Measurements from ENCODE around the gene NOLC1. TPM values are rescaled to one million over a fixed set of nuclear protein-coding genes. Genes with fewer than 3 reads are reported as not detected.

Gene NOLC1
- total and polyA plus RNA-seq, 11 donors = 10.1 to 67.5 (median 29.0) TPM

- ATAC-seq (no peak), DNase-seq (no peak)
- H3K4me1 ChIP-seq = peaks cover 0 to 22% (median 9%) of the 10 kb centered on the region in 12 donors
- H3K4me3 ChIP-seq = no peak overlapping the region
- no peaks in the 10 kb centered on the region for H3K27me3 ChIP-seq
- H3K36me3 ChIP-seq = peaks cover 3 to 83% (median 73%) of the 10 kb centered on the region in 9 donors
- intact Hi-C loops (cut with DNase I) = no loop called here
- H3K9me3 ChIP-seq = no peaks in the 10 kb centered on the region
- H3K27ac ChIP-seq = no peak overlapping the region
- TF ChIP-seq CTCF (IDR thresholded peaks at IDR 0.05) = no peak
- TF ChIP-seq POLR2A (IDR thresholded peaks at IDR 0.05) = no peak
- WGBS, 4 donors = 88 to 92% (median 90%) methylated on average over 5 of the region's 5 CpGs
Observed at GRCh38 chr10:102140913-102141540, 11.2 kb upstream of the NOLC1 start.

- Histone ChIP-seq H3K4me1 (peaks cover 0 to 16% (median 3%) of the 10 kb centered on the region in 12 donors), H3K9me3 (no peaks in the 10 kb centered on the region), H3K36me3 (peaks cover 3 to 89% (median 77%) of the 10 kb centered on the region in 9 donors), H3K27me3 (no peaks in the 10 kb centered on the region), H3K4me3 (no peak overlapping the region), H3K27ac (no peak overlapping the region)
- DNase-seq (no peak), ATAC-seq (no peak)
- intact Hi-C loops (cut with DNase I) = no loop called here
- WGBS, 4 donors = 80 to 91% (median 87%) methylated on average over 3 to 4 of the region's 4 CpGs
- TF ChIP-seq CTCF (IDR thresholded peaks at IDR 0.05) (no peak), POLR2A (IDR thresholded peaks at IDR 0.05) (no peak)
Observed at GRCh38 chr10:102141583-102142107, 10.5 kb upstream of the NOLC1 start.

GRCh38 chr10:102146971-102147428, 5.2 kb upstream of the NOLC1 start:
- intact Hi-C loops (cut with DNase I) = no loop called here
- Histone ChIP-seq H3K9me3 (no peaks in the 10 kb centered on the region), H3K4me1 (peaks cover 0 to 19% (median 2%) of the 10 kb centered on the region in 12 donors), H3K4me3 (no peak overlapping the region), H3K27me3 (no peaks in the 10 kb centered on the region), H3K27ac (no peak overlapping the region), H3K36me3 (peaks cover 3 to 83% (median 76%) of the 10 kb centered on the region in 9 donors)
- 92 to 95% (median 94%) methylated on average over 17 of the region's 17 CpGs for WGBS, 4 donors
- DNase-seq (no peak), ATAC-seq (no peak)
- TF ChIP-seq CTCF (IDR thresholded peaks at IDR 0.05) = no peak
- no peak for TF ChIP-seq POLR2A (IDR thresholded peaks at IDR 0.05)

GRCh38 chr10:102147561-102147960, 4.6 kb upstream of the NOLC1 start:
- Histone ChIP-seq H3K27me3 (no peaks in the 10 kb centered on the region), H3K9me3 (no peaks in the 10 kb centered on the region), H3K27ac (no peak overlapping the region), H3K36me3 (peaks cover 3 to 81% (median 72%) of the 10 kb centered on the region in 9 donors), H3K4me3 (no peak overlapping the region), H3K4me1 (peaks cover 0 to 20% (median 2%) of the 10 kb centered on the region in 12 donors)
- ATAC-seq (no peak), DNase-seq (no peak)
- intact Hi-C loops (cut with DNase I) = no loop called here
- TF ChIP-seq POLR2A (IDR thresholded peaks at IDR 0.05) (no peak), CTCF (IDR thresholded peaks at IDR 0.05) (no peak)
- 96 to 100% (median 98%) methylated on average over 1 of the region's 1 CpG for WGBS, 4 donors

Measured in heart left ventricle (tissue), 16 donors.